MCF 10A (cell line): ENCODE results near the gene TUBA4B. TPM values are rescaled to one million over a fixed set of nuclear protein-coding genes. Genes with fewer than 3 reads are reported as not detected.

Experiments used
- BruUV-seq: library from RNA; stranded (reverse); fragments of 400-500 nt; replicated peaks from 2 replicates; lab custom pipeline; 2021; lab: Mats Ljungman, UMichigan
- CTCF ChIA-PET: fragments of 300-600 bp; sonication (Branson Sonifier 250); formaldehyde crosslinking; extraction: SDS; loops from one replicate; lab custom pipeline; 2021; ENCODE audit warnings: antibody characterized with exemption, inconsistent platforms; lab: Yijun Ruan, JAX
- POLR2A ChIA-PET: fragments of 300-600, 350-650 bp; sonication (Branson Sonifier 250); formaldehyde crosslinking; extraction: SDS; loops from one replicate; lab custom pipeline; 2020; ENCODE audit warnings: antibody characterized with exemption, inconsistent platforms; lab: Yijun Ruan, JAX
- DNase-seq: peaks from one replicate; pipeline ENCODE4 v3.0.0-alpha.2; 2018; ENCODE audit not compliant: unreplicated experiment
- H3K27ac Mint-ChIP-seq: one replicate; pipeline ENCODE4 v1.8.0; 2022; ENCODE audit warnings: mild to moderate bottlenecking, low read depth, mixed read lengths; ENCODE audit not compliant: unreplicated experiment
- H3K27me3 Mint-ChIP-seq: one replicate; pipeline ENCODE4 v1.8.0; 2022; ENCODE audit warnings: mixed read lengths; ENCODE audit not compliant: insufficient read depth, unreplicated experiment
- H3K36me3 Mint-ChIP-seq: one replicate; pipeline ENCODE4 v1.8.0; 2022; ENCODE audit warnings: mild to moderate bottlenecking, moderate library complexity, mixed read lengths; ENCODE audit not compliant: insufficient read depth, unreplicated experiment
- H3K4me1 Mint-ChIP-seq: one replicate; pipeline ENCODE4 v1.8.0; 2022; ENCODE audit warnings: mixed read lengths; ENCODE audit not compliant: insufficient read depth, unreplicated experiment
- H3K4me3 Mint-ChIP-seq: one replicate; pipeline ENCODE4 v1.8.0; 2022; ENCODE audit warnings: mild to moderate bottlenecking, moderate library complexity, mixed read lengths; ENCODE audit not compliant: unreplicated experiment
- H3K9me3 Mint-ChIP-seq: one replicate; pipeline ENCODE4 v1.8.0; 2022; ENCODE audit warnings: mixed read lengths; ENCODE audit not compliant: unreplicated experiment
- intact Hi-C: fragments of 100-400 bp; cut with micrococcal nuclease; formaldehyde crosslinking; loops from 2 replicates; pipeline ENCODE4 v1.14.1; 2022
- total RNA-seq: library from RNA; stranded (reverse); gene quantifications from 2 replicates; pipeline ENCODE4 v1.2.3, GENCODE V29; 2022
- TF ChIP-seq, protein P1 (sequence below): fragments of 200-600 bp; IDR thresholded peaks from one replicate; pipeline ENCODE4 v1.8.0; 2022; ENCODE audit warnings: antibody characterized with exemption, mild to moderate bottlenecking; ENCODE audit not compliant: unreplicated experiment

The TUBA4B gene
- total RNA-seq, 1 experiment from 2014 or later = not detected

- H3K9me3 Mint-ChIP-seq = no peaks in the 10 kb centered on the region
- ChIA-PET POLR2A (interaction anchor here (0.5 to 10.0 kb wide), 16 partner anchors 9 to 416 kb away, joined by 3 to 263 read pairs (median 6); partner anchors contain the start of genes ABCB6, ANKZF1, ATG9A and CHPF), CTCF (interaction anchor here (0.5 to 18.2 kb wide), 33 partner anchors 9 to 358 kb away, joined by 3 to 445 read pairs (median 4); partner anchors contain the start of genes ABCB6, CNPPD1, GLB1L and NHEJ1)
- intact Hi-C loops = loop anchor here (2.0 to 5.0 kb wide), 3 partner anchors 17 to 101 kb away; partner anchors contain the start of genes ANKZF1, ATG9A, CNPPD1 and RETREG2
- H3K4me1 Mint-ChIP-seq = peaks cover 46% of the 10 kb centered on the region
- no peaks in the 10 kb centered on the region for H3K27me3 Mint-ChIP-seq
- DNase-seq = peak; percentile 81
- TF ChIP-seq, protein P1, sequence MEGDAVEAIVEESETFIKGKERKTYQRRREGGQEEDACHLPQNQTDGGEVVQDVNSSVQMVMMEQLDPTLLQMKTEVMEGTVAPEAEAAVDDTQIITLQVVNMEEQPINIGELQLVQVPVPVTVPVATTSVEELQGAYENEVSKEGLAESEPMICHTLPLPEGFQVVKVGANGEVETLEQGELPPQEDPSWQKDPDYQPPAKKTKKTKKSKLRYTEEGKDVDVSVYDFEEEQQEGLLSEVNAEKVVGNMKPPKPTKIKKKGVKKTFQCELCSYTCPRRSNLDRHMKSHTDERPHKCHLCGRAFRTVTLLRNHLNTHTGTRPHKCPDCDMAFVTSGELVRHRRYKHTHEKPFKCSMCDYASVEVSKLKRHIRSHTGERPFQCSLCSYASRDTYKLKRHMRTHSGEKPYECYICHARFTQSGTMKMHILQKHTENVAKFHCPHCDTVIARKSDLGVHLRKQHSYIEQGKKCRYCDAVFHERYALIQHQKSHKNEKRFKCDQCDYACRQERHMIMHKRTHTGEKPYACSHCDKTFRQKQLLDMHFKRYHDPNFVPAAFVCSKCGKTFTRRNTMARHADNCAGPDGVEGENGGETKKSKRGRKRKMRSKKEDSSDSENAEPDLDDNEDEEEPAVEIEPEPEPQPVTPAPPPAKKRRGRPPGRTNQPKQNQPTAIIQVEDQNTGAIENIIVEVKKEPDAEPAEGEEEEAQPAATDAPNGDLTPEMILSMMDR = peak; percentile 89
- BruUV-seq = no TSS peak
- H3K4me3 Mint-ChIP-seq = peak overlapping the region; percentile 29
- H3K27ac Mint-ChIP-seq = peak overlapping the region; percentile 86
- H3K36me3 Mint-ChIP-seq = peaks cover 24% of the 10 kb centered on the region
These were observed 24.9 kb downstream of the TUBA4B start for GRCh38 chr2:219277703-219278654.

- Mint-ChIP-seq H3K4me3 (peak overlapping the region; percentile 86), H3K27ac (peak overlapping the region; percentile 86), H3K36me3 (peaks cover 31% of the 10 kb centered on the region), H3K9me3 (no peaks in the 10 kb centered on the region), H3K4me1 (peaks cover 43% of the 10 kb centered on the region), H3K27me3 (no peaks in the 10 kb centered on the region)
- TSS peak; percentile 55 for BruUV-seq
- no peak for DNase-seq
- intact Hi-C loops = loop anchor here (1.0 to 5.0 kb wide), 6 partner anchors 11 to 101 kb away; partner anchors contain the start of genes ANKZF1, ATG9A, CNPPD1 and RETREG2
- CTCF ChIA-PET = interaction anchor here (0.6 to 18.2 kb wide), 20 partner anchors 8 to 358 kb away, joined by 3 to 445 read pairs (median 6); partner anchors contain the start of genes CNPPD1, GLB1L, STK16 and TUBA4A
- TF ChIP-seq, protein P1 = no peak
- POLR2A ChIA-PET = interaction anchor here (0.5 to 10.0 kb wide), 24 partner anchors 9 to 423 kb away, joined by 3 to 263 read pairs (median 4); partner anchors contain the start of genes ABCB6, ANKZF1, ATG9A and CHPF
These were observed 25.7 kb downstream of the TUBA4B start for GRCh38 chr2:219278655-219279150.

DNA sequence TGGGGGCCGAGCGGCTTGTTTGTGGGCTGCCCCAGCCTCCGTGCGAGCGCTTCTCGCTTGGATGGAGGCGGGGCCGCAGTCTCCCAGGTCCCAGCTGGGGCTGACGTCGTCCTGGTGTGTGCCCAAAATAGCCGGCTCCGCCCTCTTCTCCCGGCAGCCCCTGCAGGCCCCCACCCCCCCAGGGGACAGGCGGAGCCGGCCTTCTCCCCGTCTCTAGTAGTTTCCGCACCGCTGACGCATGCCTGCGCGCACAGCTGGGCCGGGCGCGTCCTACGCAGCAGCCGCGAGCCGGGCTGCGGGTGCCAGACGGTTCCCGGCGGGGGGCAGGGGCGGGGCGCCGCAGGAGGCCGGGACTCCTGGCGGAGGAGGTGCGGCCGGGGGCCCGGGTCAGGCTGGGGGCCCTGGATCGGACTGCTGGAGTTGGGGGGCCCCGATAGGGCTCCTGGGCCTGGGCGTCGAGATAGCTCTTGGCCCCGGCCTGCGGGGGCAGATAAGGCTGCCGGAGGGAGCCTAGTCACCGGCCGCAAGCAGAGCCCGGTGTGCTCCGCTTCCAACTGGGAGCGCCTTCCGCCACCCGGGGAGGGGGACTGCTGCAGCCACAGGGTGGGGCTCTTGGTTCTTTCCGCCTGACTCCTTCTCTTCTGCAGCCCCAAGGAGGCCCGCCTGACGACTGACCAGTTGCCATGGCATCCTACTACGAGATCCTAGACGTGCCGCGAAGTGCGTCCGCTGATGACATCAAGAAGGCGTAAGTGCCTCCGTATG, 26.3 kb downstream of the TUBA4B start, which contains the start of gene DNAJB2:
DNAJB2 (plus strand) TSS at position 216 of the 765 bp plus-strand sequence; CDS start at position 684, 468 bp downstream.
- CTCF ChIA-PET = interaction anchor here (0.6 to 18.2 kb wide), 11 partner anchors 7 to 359 kb away, joined by 3 to 445 read pairs (median 4); partner anchors contain the start of genes CNPPD1, GLB1L and STK16
- Mint-ChIP-seq H3K4me1 (peaks cover 37% of the 10 kb centered on the region), H3K27ac (peak within 1 kb of the TSS; percentile 86), H3K4me3 (peak within 1 kb of the TSS; percentile 86), H3K27me3 (no peaks in the 10 kb centered on the region), H3K9me3 (no peaks in the 10 kb centered on the region), H3K36me3 (peaks cover 31% of the 10 kb centered on the region)
- TF ChIP-seq, protein P1 = no peak
- intact Hi-C loops = loop anchor here (1.0 to 5.0 kb wide), 6 partner anchors 10 to 102 kb away; partner anchors contain the start of genes ANKZF1, ATG9A, CNPPD1 and RETREG2
- POLR2A ChIA-PET = interaction anchor here (0.5 to 10.0 kb wide), 23 partner anchors 10 to 423 kb away, joined by 3 to 263 read pairs (median 4); partner anchors contain the start of genes ABCB6, ANKZF1, ATG9A and CHPF
- BruUV-seq = no TSS peak
- DNase-seq = peak; percentile 97
